Measurements from ENCODE around the gene HS3ST6.
"Not testable (repeated sequence)": the region's sequence is repeated elsewhere in the genome, so short reads cannot be mapped to it uniquely, and the experiment has no call there.

The HS3ST6 gene

GRCh38 chr16:1926271-1926670, 8.1 kb upstream of the HS3ST6 start:
- DNase-seq (ENCODE audit: low spot score), result no peak

DNA sequence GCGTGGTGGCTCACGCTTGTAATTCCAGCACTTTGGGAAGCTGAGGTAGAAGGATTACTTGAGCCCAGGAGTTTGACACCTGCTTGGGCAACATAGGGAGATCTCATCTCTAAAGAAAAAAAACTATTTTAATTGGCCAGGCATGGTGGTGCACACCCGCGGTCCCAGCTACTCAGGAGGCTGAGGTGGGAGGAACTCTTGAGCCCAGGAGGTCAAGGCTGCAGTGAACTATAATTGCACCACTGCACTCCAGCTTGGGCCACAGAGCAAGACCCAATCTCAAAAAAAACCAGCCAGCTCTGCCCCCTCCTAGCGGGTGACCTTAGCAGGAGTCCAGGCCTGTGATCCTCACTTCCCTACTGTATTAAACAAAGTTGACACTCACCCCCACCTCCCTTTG, 5.9 kb upstream of the HS3ST6 start:
- no peak for DNase-seq (ENCODE audit: low spot score)

GRCh38 chr16:1923299-1924034, 5.3 kb upstream of the HS3ST6 start:
- DNase-seq (ENCODE audit: low spot score), result no peak

GRCh38 chr16:1922357-1922756, 4.1 kb upstream of the HS3ST6 start:
- DNase-seq (ENCODE audit: low spot score), result no peak

GRCh38 chr16:1920727-1921171, 2.5 kb upstream of the HS3ST6 start:
- DNase-seq (ENCODE audit: low spot score), result peak; percentile 56

- not testable (repeated sequence) for DNase-seq (ENCODE audit: low spot score)
Observed at GRCh38 chr16:1920122-1920521, 1.9 kb upstream of the HS3ST6 start.

DNA sequence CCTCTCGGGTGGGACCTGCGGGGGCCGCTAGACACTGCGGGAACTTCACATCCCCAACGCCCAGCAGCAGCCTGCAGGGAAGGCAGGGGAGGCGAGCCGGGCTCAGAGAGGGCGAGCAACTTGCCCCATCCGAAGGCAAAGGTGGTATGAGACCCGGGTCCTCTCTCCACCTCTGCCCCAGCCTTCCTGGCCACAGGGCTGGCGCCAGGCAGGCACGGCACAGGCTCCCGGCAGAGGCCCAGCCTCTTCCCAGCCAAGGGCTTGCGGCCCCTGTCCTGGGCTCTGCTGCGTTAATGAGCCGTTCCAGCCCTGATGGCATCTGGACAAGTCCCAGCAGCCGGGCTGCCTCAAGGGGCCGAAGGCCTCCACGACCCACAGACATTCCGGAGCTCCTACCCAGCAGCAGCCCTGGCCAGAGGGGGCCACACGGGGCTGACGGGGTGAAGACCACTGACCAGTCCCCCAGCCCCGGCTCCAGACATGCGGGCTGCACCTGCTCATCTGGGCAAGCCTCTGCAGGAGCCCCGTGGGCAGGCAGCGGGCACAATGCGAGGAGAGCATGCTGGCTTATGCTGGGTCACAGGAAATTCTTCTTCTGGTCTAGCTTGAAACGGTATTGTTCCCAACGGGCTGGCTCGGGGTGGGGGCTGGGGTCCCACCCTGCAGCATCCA, 1.2 kb upstream of the HS3ST6 start:
- no peak for DNase-seq (ENCODE audit: low spot score)

DNA sequence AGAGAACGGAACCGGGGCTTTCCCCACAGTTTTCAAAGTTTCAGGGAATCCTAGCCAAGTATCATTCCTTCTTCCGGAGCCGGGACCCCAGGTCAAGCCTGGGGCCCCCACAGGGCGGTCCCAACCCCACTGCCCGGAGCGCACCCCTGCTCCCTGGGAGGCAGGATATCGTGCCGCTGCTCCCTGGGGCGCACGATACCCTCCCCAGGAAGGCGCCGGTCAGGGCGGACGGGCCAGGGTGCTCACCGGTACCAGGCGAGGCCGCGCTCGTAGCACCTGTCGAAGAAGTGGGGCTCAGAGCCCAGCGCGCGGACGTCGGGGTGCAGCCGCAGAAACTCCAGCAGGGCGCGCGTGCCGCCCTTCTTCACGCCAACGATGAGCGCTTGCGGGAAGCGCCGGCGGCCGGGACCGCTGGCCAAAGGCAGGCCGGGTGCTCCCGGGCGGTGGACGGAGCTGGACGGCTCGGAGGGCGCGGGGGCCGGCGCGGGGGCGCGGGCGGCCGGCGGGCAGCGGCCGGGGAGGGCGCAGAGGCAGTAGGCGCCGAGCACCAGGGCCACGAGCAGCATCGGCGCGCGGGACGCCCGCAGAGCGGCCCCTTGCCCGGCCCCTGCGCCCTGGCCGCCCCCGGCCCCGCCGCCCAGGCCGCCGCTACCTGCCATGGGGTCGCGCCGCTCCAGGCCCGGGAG, 407 bp downstream of the HS3ST6 start:
- no peak for DNase-seq (ENCODE audit: low spot score)

GRCh38 chr16:1917056-1917664, 1.1 kb downstream of the HS3ST6 start:
- DNase-seq (ENCODE audit: low spot score), result no peak

- no peak for DNase-seq (ENCODE audit: low spot score)
Observed at GRCh38 chr16:1916640-1916990, 1.6 kb downstream of the HS3ST6 start.

- no peak for DNase-seq (ENCODE audit: low spot score)
Observed at GRCh38 chr16:1915732-1916639, 2.2 kb downstream of the HS3ST6 start.

GRCh38 chr16:1914988-1915387, 3.2 kb downstream of the HS3ST6 start:
- DNase-seq (ENCODE audit: low spot score), result no peak

DNA sequence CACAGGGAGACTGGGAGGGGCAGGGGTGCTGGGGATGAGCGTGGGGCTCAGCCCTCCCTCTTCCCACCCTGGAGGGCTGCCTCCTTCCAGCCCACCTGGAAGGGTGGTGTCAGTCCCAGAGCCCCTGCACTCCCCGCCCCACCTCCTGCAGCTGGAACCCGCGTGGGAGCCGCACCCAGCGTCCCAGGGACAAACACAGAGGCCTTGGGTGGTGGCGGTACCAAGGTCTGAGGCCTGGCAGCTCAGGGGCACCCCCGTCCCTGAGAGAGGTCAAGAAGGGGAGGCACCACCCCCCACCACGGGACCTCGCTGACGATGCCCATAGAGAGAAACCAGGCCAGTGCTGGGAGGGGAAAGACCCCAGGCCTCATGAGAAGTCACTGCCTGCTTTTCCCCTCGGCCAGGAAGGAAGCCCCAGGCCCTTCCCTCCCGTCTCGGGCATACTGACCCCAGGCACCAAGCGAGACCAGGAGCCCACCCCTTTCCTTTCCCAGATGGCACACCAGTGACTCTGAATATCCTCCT, 4.1 kb downstream of the HS3ST6 start:
- no peak for DNase-seq (ENCODE audit: low spot score)

DNA sequence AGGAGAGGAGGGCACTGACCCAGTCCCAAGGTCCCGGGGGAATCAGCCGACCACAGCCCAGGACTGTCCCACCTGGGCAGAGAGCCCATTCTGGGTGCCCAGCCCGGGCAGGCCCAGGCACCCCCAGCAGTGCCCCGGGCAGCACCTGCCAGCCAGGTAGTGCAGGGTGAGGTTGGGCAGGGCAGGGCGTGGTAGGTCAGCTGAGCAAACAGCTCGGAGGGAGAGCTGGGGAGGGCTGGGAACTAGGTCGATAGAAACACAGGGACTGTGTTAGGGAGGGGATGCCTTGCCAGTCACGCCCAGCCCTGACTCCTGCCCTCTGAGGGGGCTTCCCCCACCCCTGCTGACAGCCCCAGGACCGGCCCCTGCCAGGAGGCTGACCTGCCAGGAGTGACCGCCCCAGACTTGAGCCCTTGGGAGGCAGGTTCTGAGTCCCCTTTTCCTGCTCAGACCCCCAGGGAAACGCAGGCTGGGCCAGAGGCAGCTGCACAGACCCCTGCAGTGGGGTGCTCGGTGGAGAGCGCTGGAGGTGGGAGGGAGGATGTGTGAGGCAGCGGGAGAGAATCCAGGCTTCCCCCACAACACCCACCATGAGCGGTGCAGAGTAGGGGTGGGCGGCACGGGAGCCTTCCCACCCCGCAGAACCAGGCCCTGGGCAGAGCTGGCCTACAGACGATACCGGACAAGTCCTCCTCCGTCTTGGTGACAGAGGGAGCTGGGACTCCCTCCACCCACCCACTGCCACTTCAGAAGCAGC, 4.7 kb downstream of the HS3ST6 start:
- DNase-seq (ENCODE audit: low spot score), result no peak

- DNase-seq (ENCODE audit: low spot score), result no peak
Observed at GRCh38 chr16:1912215-1912543, 6.0 kb downstream of the HS3ST6 start.

DNA sequence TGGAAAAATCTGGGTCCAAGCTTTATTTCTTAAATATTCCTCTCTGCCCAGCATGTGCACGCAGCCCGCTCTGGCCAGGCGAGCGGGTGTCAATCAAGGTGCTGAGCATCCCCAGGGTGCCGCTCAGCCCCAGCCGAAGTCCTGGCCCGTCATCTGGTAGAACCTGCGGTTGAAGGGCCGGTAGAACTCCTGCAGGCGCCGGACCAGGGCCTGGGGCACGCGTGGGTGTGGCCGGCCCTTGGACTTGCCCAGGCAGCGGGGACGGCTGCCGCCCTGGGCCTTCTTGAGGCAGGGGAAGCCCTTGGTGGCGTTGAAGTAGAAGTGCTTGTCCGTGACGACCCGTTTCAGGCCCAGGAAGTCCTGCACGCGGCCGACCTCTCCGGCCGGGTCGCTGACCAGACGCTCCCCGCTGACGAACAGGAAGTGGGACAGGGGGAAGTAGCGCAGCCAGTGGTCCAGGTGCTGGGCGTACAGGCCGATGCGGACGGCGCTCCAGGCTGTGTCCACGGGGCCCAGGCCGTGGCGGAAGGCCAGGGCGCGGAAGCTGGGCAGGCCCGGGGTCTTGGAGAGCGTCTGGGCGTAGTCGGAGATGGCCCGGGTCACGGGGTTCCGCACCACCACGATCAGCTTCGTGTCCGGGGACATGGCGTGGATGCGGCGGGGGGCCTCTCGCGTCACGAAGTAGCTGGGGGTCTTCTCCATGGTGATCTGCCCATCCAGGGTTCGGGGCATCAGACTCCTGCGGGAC, 6.6 kb downstream of the HS3ST6 start:
- DNase-seq (ENCODE audit: low spot score), result no peak

DNA sequence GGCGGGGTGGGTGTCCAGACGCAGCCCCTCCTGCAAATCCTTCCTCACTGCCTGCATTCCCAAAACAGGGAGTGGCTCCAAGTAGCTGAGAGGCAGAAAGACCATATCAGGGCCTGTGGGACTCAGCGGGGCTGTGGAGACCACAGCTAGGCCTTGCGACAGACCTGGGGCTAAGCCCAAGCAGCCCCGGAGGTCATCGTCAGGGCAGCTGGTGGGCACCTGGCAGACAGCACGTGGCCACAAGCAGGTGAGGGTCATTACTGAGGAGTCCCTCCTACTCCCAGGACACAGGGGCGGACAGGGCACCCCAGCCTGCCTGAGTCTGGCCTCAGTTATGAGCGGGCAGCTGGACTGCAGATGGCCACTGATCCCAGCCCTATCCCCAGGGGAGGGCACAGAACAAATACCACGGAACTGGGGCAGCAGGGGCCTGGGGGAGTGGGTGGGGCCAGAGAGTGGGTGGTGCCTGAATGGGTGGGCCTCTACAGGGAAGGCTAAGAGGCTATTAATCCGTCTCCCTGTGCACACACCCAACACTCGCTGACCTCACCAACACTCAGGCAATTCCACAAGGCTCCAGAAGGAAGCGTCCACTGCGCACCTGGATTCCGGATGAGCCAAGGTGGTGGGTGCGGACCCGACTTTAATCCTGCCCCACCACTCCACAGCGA, 8.5 kb downstream of the HS3ST6 start:
- DNase-seq (ENCODE audit: low spot score), result no peak

DNA sequence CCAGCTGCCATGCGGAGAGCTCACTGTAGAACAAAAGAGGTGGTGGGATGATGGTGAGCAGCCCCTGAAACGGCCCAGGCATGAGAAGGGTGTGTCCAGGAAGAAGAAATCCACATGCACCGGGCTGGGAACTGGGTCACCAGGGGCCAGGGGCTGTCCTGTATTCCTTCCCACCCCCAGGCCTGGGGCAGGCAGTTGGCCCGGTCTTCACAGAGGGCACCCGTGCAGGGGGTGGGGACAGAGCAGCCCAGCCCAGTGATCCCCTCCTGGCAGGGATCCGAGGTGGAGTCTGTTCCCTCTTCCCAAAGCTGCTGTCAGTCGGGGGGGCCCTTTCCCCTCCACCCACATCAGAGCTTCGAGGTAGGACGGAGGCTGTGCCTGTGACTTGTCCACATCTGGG, 9.2 kb downstream of the HS3ST6 start:
- no peak for DNase-seq (ENCODE audit: low spot score)

GRCh38 chr16:1908184-1908583, 10.0 kb downstream of the HS3ST6 start:
- no peak for DNase-seq (ENCODE audit: low spot score)

All from RKO (cell line).